ENCODE results near the gene SMYD3. TPM values are rescaled to one million over a fixed set of nuclear protein-coding genes. Genes with fewer than 3 reads are reported as not detected.

SMYD3 gene
- total and polyA plus RNA-seq, 9 donors: 8.0 to 13.9 (median 9.6) TPM

- H3K4me1 ChIP-seq (ENCODE audit: control insufficient read depth, insufficient read depth, low read length): peaks cover 6% of the 10 kb centered on the region
- H3K9me3 ChIP-seq (replicated peaks; ENCODE audit: control insufficient read depth, low read depth, low read length): no peaks in the 10 kb centered on the region
- DNase-seq: no peak
- H3K4me3 ChIP-seq (ENCODE audit: low read length): no peak overlapping the region
- 82% methylated on average over 24 of the region's 26 CpGs for WGBS (ENCODE audit: insufficient coverage)
- H3K36me3 ChIP-seq (ENCODE audit: control insufficient read depth, insufficient read depth, low read length): no peaks in the 10 kb centered on the region
- no peak overlapping the region for H3K27ac ChIP-seq (ENCODE audit: low read length)
- H3K27me3 ChIP-seq (ENCODE audit: control insufficient read depth, insufficient read depth, low read length): no peaks in the 10 kb centered on the region
Observed at GRCh38 chr1:246508897-246509688, 2.0 kb upstream of the SMYD3 start.

GRCh38 chr1:246506367-246506673, 759 bp downstream of the SMYD3 start:
- no peak for DNase-seq
- no peaks in the 10 kb centered on the region for H3K36me3 ChIP-seq (ENCODE audit: control insufficient read depth, insufficient read depth, low read length)
- H3K9me3 ChIP-seq (replicated peaks; ENCODE audit: control insufficient read depth, low read depth, low read length): no peaks in the 10 kb centered on the region
- H3K4me1 ChIP-seq (ENCODE audit: control insufficient read depth, insufficient read depth, low read length): peaks cover 6% of the 10 kb centered on the region
- H3K4me3 ChIP-seq (ENCODE audit: low read length): peak overlapping the region; percentile 90
- no peaks in the 10 kb centered on the region for H3K27me3 ChIP-seq (ENCODE audit: control insufficient read depth, insufficient read depth, low read length)
- WGBS (ENCODE audit: insufficient coverage): 6% methylated on average over 7 of the region's 9 CpGs
- no peak overlapping the region for H3K27ac ChIP-seq (ENCODE audit: low read length)

- H3K36me3 ChIP-seq (ENCODE audit: control insufficient read depth, insufficient read depth, low read length): no peaks in the 10 kb centered on the region
- no peak overlapping the region for H3K4me3 ChIP-seq (ENCODE audit: low read length)
- peaks cover 6% of the 10 kb centered on the region for H3K4me1 ChIP-seq (ENCODE audit: control insufficient read depth, insufficient read depth, low read length)
- no peaks in the 10 kb centered on the region for H3K9me3 ChIP-seq (replicated peaks; ENCODE audit: control insufficient read depth, low read depth, low read length)
- no peaks in the 10 kb centered on the region for H3K27me3 ChIP-seq (ENCODE audit: control insufficient read depth, insufficient read depth, low read length)
- WGBS (ENCODE audit: insufficient coverage): 76% methylated on average over 4 of the region's 7 CpGs
- no peak overlapping the region for H3K27ac ChIP-seq (ENCODE audit: low read length)
- DNase-seq: no peak
Observed at GRCh38 chr1:246503341-246503740, 3.7 kb downstream of the SMYD3 start.

GRCh38 chr1:246497331-246497915, 9.7 kb downstream of the SMYD3 start:
- H3K27me3 ChIP-seq (ENCODE audit: control insufficient read depth, insufficient read depth, low read length): no peaks in the 10 kb centered on the region
- peak; percentile 80 for DNase-seq
- WGBS (ENCODE audit: insufficient coverage): no CpG with 5 or more reads among the region's 2 CpGs
- no peaks in the 10 kb centered on the region for H3K9me3 ChIP-seq (replicated peaks; ENCODE audit: control insufficient read depth, low read depth, low read length)
- H3K4me3 ChIP-seq (ENCODE audit: low read length): no peak overlapping the region
- no peaks in the 10 kb centered on the region for H3K4me1 ChIP-seq (ENCODE audit: control insufficient read depth, insufficient read depth, low read length)
- no peaks in the 10 kb centered on the region for H3K36me3 ChIP-seq (ENCODE audit: control insufficient read depth, insufficient read depth, low read length)
- H3K27ac ChIP-seq (ENCODE audit: low read length): no peak overlapping the region

GRCh38 chr1:246492611-246493245, 14.4 kb downstream of the SMYD3 start:
- Histone ChIP-seq H3K36me3 (ENCODE audit: control insufficient read depth, insufficient read depth, low read length) (no peaks in the 10 kb centered on the region), H3K27ac (ENCODE audit: low read length) (no peak overlapping the region), H3K9me3 (replicated peaks; ENCODE audit: control insufficient read depth, low read depth, low read length) (no peaks in the 10 kb centered on the region), H3K4me1 (ENCODE audit: control insufficient read depth, insufficient read depth, low read length) (no peaks in the 10 kb centered on the region), H3K27me3 (ENCODE audit: control insufficient read depth, insufficient read depth, low read length) (no peaks in the 10 kb centered on the region), H3K4me3 (ENCODE audit: low read length) (no peak overlapping the region)
- peak; percentile 83 for DNase-seq
- no CpG with 5 or more reads among the region's 3 CpGs for WGBS (ENCODE audit: insufficient coverage)

GRCh38 chr1:246491551-246492053, 15.5 kb downstream of the SMYD3 start:
- Histone ChIP-seq H3K9me3 (replicated peaks; ENCODE audit: control insufficient read depth, low read depth, low read length) (no peaks in the 10 kb centered on the region), H3K27me3 (ENCODE audit: control insufficient read depth, insufficient read depth, low read length) (no peaks in the 10 kb centered on the region), H3K36me3 (ENCODE audit: control insufficient read depth, insufficient read depth, low read length) (no peaks in the 10 kb centered on the region), H3K4me1 (ENCODE audit: control insufficient read depth, insufficient read depth, low read length) (no peaks in the 10 kb centered on the region), H3K4me3 (ENCODE audit: low read length) (no peak overlapping the region), H3K27ac (ENCODE audit: low read length) (no peak overlapping the region)
- WGBS (ENCODE audit: insufficient coverage): 86% methylated on average over 1 of the region's 7 CpGs
- no peak for DNase-seq

GRCh38 chr1:246488674-246489073, 18.4 kb downstream of the SMYD3 start:
- Histone ChIP-seq H3K36me3 (ENCODE audit: control insufficient read depth, insufficient read depth, low read length) (no peaks in the 10 kb centered on the region), H3K4me1 (ENCODE audit: control insufficient read depth, insufficient read depth, low read length) (no peaks in the 10 kb centered on the region), H3K27me3 (ENCODE audit: control insufficient read depth, insufficient read depth, low read length) (no peaks in the 10 kb centered on the region), H3K27ac (ENCODE audit: low read length) (no peak overlapping the region), H3K9me3 (replicated peaks; ENCODE audit: control insufficient read depth, low read depth, low read length) (no peaks in the 10 kb centered on the region), H3K4me3 (ENCODE audit: low read length) (no peak overlapping the region)
- no CpG with 5 or more reads among the region's 6 CpGs for WGBS (ENCODE audit: insufficient coverage)
- DNase-seq: no peak

GRCh38 chr1:246483569-246483933, 23.5 kb downstream of the SMYD3 start:
- peak; percentile 6 for DNase-seq
- no peaks in the 10 kb centered on the region for H3K4me1 ChIP-seq (ENCODE audit: control insufficient read depth, insufficient read depth, low read length)
- H3K27ac ChIP-seq (ENCODE audit: low read length): no peak overlapping the region
- H3K4me3 ChIP-seq (ENCODE audit: low read length): no peak overlapping the region
- no peaks in the 10 kb centered on the region for H3K27me3 ChIP-seq (ENCODE audit: control insufficient read depth, insufficient read depth, low read length)
- no peaks in the 10 kb centered on the region for H3K36me3 ChIP-seq (ENCODE audit: control insufficient read depth, insufficient read depth, low read length)
- no peaks in the 10 kb centered on the region for H3K9me3 ChIP-seq (replicated peaks; ENCODE audit: control insufficient read depth, low read depth, low read length)

- H3K27me3 ChIP-seq (ENCODE audit: control insufficient read depth, insufficient read depth, low read length): no peaks in the 10 kb centered on the region
Observed at GRCh38 chr1:246482805-246483568, 24.1 kb downstream of the SMYD3 start.

GRCh38 chr1:246479061-246479460, 28.0 kb downstream of the SMYD3 start:
- Histone ChIP-seq H3K27me3 (ENCODE audit: control insufficient read depth, insufficient read depth, low read length) (no peaks in the 10 kb centered on the region), H3K4me1 (ENCODE audit: control insufficient read depth, insufficient read depth, low read length) (no peaks in the 10 kb centered on the region), H3K36me3 (ENCODE audit: control insufficient read depth, insufficient read depth, low read length) (no peaks in the 10 kb centered on the region), H3K9me3 (replicated peaks; ENCODE audit: control insufficient read depth, low read depth, low read length) (no peaks in the 10 kb centered on the region), H3K27ac (ENCODE audit: low read length) (no peak overlapping the region), H3K4me3 (ENCODE audit: low read length) (no peak overlapping the region)
- 100% methylated on average over 1 of the region's 2 CpGs for WGBS (ENCODE audit: insufficient coverage)
- peak; percentile 3 for DNase-seq

More at GRCh38 chr1:246482805-246483568, 24.1 kb downstream of the SMYD3 start:
- no peaks in the 10 kb centered on the region for H3K9me3 ChIP-seq (replicated peaks; ENCODE audit: control insufficient read depth, low read depth, low read length)
- no peak overlapping the region for H3K4me3 ChIP-seq (ENCODE audit: low read length)
- WGBS (ENCODE audit: insufficient coverage): no CpG with 5 or more reads among the region's 4 CpGs
- H3K4me1 ChIP-seq (ENCODE audit: control insufficient read depth, insufficient read depth, low read length): no peaks in the 10 kb centered on the region
- H3K36me3 ChIP-seq (ENCODE audit: control insufficient read depth, insufficient read depth, low read length): no peaks in the 10 kb centered on the region
- DNase-seq: peak; percentile 18
- no peak overlapping the region for H3K27ac ChIP-seq (ENCODE audit: low read length)
